Immature natural killer cell (primary cell): Measurements from ENCODE around the gene E4F1. TPM values are rescaled to one million over a fixed set of nuclear protein-coding genes. Genes with fewer than 3 reads are reported as not detected.
"Not testable (repeated sequence)": the region's sequence is repeated elsewhere in the genome, so short reads cannot be mapped to it uniquely, and the experiment has no call there.

ENCODE experiments used
- DNase-seq, 3 donors: peaks; one replicate each; pipeline ENCODE4 v3.0.0; 2022; ENCODE audit warnings: mixed read lengths in 1 of 3
- H3K27ac Mint-ChIP-seq, 6 donors: one replicate each; pipeline ENCODE4 v1.8.0; 2020; ENCODE audit warnings: mixed read lengths in 6 of 6, mild to moderate bottlenecking in 5 of 6, inconsistent platforms in 4 of 6, moderate library complexity in 3 of 6
- H3K27me3 Mint-ChIP-seq, 3 donors: one replicate each; pipeline ENCODE4 v1.8.0; 2020 to 2021; ENCODE audit warnings: low read depth in 3 of 3, mild to moderate bottlenecking in 3 of 3, mixed read lengths in 3 of 3, moderate library complexity in 3 of 3, inconsistent platforms in 1 of 3
- H3K36me3 Mint-ChIP-seq, 3 donors: one replicate each; pipeline ENCODE4 v1.8.0; 2020; ENCODE audit warnings: mixed read lengths in 3 of 3, inconsistent platforms in 2 of 3, mild to moderate bottlenecking in 2 of 3
- H3K4me1 Mint-ChIP-seq, 2 donors: one replicate each; pipeline ENCODE4 v1.8.0; 2020; ENCODE audit warnings: inconsistent platforms in 2 of 2, mild to moderate bottlenecking in 2 of 2, mixed read lengths in 2 of 2, moderate library complexity in 1 of 2
- H3K4me3 Mint-ChIP-seq, 5 donors: one replicate each; pipeline ENCODE4 v1.8.0; 2020; ENCODE audit warnings: mild to moderate bottlenecking in 5 of 5, mixed read lengths in 5 of 5, inconsistent platforms in 3 of 5, moderate library complexity in 3 of 5
- H3K9me3 Mint-ChIP-seq, 6 donors: one replicate each; pipeline ENCODE4 v1.8.0; 2020; ENCODE audit warnings: mild to moderate bottlenecking in 6 of 6, mixed read lengths in 6 of 6, inconsistent platforms in 4 of 6, moderate library complexity in 3 of 6
- polyA plus RNA-seq, 3 donors: library from polyadenylated mRNA; unstranded; fragments of 300-500 nt; fragmentation: Illumina TruSeq; gene quantifications; one replicate each; pipeline ENCODE4 v1.2.3, GENCODE V29; 2021

The E4F1 gene
- polyA plus RNA-seq, 3 donors from 2014 or later: 8.4 to 18.6 (median 10.3) TPM

- Mint-ChIP-seq H3K36me3 (peaks cover 6 to 37% (median 24%) of the 10 kb centered on the region in 3 donors), H3K9me3 (no peaks in the 10 kb centered on the region), H3K27ac (peak overlapping the region in 2 of 6 donors; percentile 49 to 71), H3K27me3 (peaks cover 0 to 5% (median 4%) of the 10 kb centered on the region in 3 donors), H3K4me3 (peak overlapping the region in 1 of 5 donors; percentile 46), H3K4me1 (no peaks in the 10 kb centered on the region)
- DNase-seq: no peak
Measured at GRCh38 chr16:2256531-2257140, 33.2 kb downstream of the E4F1 start.

DNA sequence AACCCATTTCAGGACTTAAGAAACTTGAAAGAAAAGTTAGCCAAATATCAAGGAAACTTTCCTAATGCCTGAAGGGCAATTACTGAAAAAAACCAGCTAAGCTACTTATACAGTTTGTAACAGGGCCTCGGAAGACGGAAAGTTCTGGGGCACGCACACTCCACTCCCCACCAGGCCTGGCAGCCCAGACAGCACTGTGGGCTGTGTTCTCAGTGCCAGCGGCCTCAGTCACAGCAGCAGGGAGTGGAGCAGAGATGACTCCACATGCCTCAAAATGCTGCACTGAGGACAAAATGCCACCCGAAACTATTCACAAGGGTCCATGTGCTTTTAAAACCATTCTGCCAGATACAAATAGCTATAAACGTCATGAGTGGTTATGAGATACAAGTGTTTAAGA, 34.3 kb downstream of the E4F1 start:
- peaks cover 6 to 47% (median 24%) of the 10 kb centered on the region in 3 donors for H3K36me3 Mint-ChIP-seq
- DNase-seq: no peak

GRCh38 chr16:2258530-2258929, 35.1 kb downstream of the E4F1 start:
- peak overlapping the region in 2 of 6 donors; percentile 27 to 45 for H3K27ac Mint-ChIP-seq
- not testable (repeated sequence) for H3K27me3 Mint-ChIP-seq, H3K4me1 Mint-ChIP-seq, DNase-seq, H3K9me3 Mint-ChIP-seq, H3K4me3 Mint-ChIP-seq
- peaks cover 6 to 42% (median 19%) of the 10 kb centered on the region in 3 donors for H3K36me3 Mint-ChIP-seq

More for the DNA sequence above, 34.3 kb downstream of the E4F1 start:
- Mint-ChIP-seq H3K4me3 (no peak overlapping the region), H3K9me3 (no peaks in the 10 kb centered on the region), H3K27ac (no peak overlapping the region), H3K4me1 (no peaks in the 10 kb centered on the region), H3K27me3 (peaks cover 0 to 7% (median 5%) of the 10 kb centered on the region in 3 donors)

DNA sequence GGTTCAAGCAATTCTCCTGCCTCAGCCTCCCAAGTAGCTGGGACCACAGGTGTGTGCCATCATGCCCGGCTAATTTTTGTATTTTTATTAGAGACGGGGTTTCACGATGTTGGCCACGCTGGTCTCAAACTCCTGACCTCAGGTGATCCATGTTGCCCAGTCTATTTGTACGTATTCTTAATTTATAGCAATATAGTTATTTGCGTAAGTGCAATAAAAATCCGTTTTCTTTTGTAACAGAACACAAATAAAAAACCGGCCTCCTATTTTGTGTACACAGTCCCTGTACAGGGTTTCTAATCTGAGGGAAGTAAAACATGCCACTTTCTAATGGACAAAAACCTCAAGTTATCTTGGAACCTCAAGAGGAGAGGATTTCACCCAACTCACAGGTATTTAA, 36.9 kb downstream of the E4F1 start:
- H3K9me3 Mint-ChIP-seq: no peaks in the 10 kb centered on the region
- peaks cover 0 to 7% (median 3%) of the 10 kb centered on the region in 3 donors for H3K27me3 Mint-ChIP-seq
- H3K36me3 Mint-ChIP-seq: peaks cover 6 to 40% (median 21%) of the 10 kb centered on the region in 3 donors
- H3K4me1 Mint-ChIP-seq: peaks cover 8 to 14% of the 10 kb centered on the region in 2 donors
- no peak for DNase-seq
- H3K4me3 Mint-ChIP-seq: no peak overlapping the region
- no peak overlapping the region for H3K27ac Mint-ChIP-seq

GRCh38 chr16:2263026-2263425, 39.6 kb downstream of the E4F1 start:
- H3K4me3 Mint-ChIP-seq, DNase-seq, H3K27me3 Mint-ChIP-seq, H3K9me3 Mint-ChIP-seq: not testable (repeated sequence)
- H3K36me3 Mint-ChIP-seq: peaks cover 0 to 22% (median 11%) of the 10 kb centered on the region in 3 donors
- H3K4me1 Mint-ChIP-seq: peaks cover 28 to 35% of the 10 kb centered on the region in 2 donors
- H3K27ac Mint-ChIP-seq: peak overlapping the region in 1 of 6 donors; percentile 29

DNA sequence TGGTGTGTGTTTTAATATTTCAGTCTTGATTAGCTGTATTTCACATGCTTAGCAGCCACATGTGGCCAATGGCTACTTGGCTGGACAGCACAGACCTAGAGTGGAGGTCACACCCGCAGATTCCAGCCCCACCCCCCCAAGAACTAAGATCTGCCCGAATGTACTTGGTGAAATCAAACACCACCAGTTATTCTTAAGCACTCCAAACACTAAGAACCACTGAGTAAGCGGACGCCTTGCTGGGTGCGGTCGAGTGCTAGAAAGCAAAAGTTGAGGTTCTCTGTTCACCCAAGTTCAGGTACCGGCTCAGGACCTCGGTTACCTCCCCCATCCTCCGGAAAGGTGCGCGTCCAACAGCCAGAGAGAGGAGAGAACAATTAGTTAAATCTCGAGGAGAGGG, 43.5 kb downstream of the E4F1 start:
- peak in 1 of 3 donors; percentile 17 for DNase-seq
- peaks cover 42 to 45% of the 10 kb centered on the region in 2 donors for H3K4me1 Mint-ChIP-seq
- H3K4me3 Mint-ChIP-seq: peak overlapping the region; percentile 94 to 98 (median 96)
- peaks cover 0 to 10% (median 3%) of the 10 kb centered on the region in 3 donors for H3K36me3 Mint-ChIP-seq
- peaks cover 5 to 20% (median 8%) of the 10 kb centered on the region in 3 donors for H3K27me3 Mint-ChIP-seq
- H3K9me3 Mint-ChIP-seq: not testable (repeated sequence)
- peak overlapping the region; percentile 87 to 98 (median 94) for H3K27ac Mint-ChIP-seq

- not testable (repeated sequence) for H3K36me3 Mint-ChIP-seq, DNase-seq, H3K9me3 Mint-ChIP-seq
- H3K27me3 Mint-ChIP-seq: peaks cover 5 to 20% (median 5%) of the 10 kb centered on the region in 3 donors
- peaks cover 42 to 45% of the 10 kb centered on the region in 2 donors for H3K4me1 Mint-ChIP-seq
- H3K27ac Mint-ChIP-seq: peak overlapping the region; percentile 95 to 98 (median 98)
- peak overlapping the region; percentile 94 to 98 (median 96) for H3K4me3 Mint-ChIP-seq
Measured at GRCh38 chr16:2267505-2267912, 44.1 kb downstream of the E4F1 start.

- Mint-ChIP-seq H3K4me1 (peaks cover 42 to 45% of the 10 kb centered on the region in 2 donors), H3K36me3 (peaks cover 0 to 3% (median 0%) of the 10 kb centered on the region in 3 donors), H3K4me3 (peak within 1 kb of the TSS; percentile 94 to 98 (median 96)), H3K27ac (peak within 1 kb of the TSS; percentile 95 to 98 (median 98)), H3K9me3 (no peaks in the 10 kb centered on the region), H3K27me3 (peaks cover 5 to 20% (median 5%) of the 10 kb centered on the region in 3 donors)
- peak; percentile 97 to 98 (median 98) for DNase-seq
Measured at GRCh38 chr16:2267913-2268666, 44.7 kb downstream of the E4F1 start, which contains the start of gene RNPS1. TSS of gene RNPS1 (minus strand) at chr16:2268126. CDS start at chr16:2264643, 3,483 bp downstream.

DNA sequence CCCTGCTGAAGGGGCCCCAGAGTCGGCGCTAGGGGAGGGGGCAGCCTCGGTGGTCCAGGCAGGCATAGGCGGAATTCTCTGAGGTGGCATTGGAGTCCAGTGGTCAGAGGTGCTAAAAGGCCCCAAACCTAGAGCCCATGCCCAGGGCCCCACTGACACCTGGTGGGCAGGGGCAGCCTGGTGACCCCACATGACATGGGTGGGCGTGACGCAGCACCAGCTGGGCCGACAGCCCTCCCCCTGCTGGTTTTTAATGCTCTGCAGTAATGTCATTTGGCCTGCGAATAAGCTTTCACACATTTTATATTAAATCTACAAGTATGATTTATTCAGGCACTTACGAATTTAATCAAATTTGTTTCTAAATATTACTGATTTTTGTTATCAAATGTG, 46.7 kb downstream of the E4F1 start:
- Mint-ChIP-seq H3K4me1 (peaks cover 32 to 36% of the 10 kb centered on the region in 2 donors), H3K4me3 (peak overlapping the region in 4 of 5 donors; percentile 94 to 98 (median 96)), H3K27me3 (peaks cover 5 to 18% (median 5%) of the 10 kb centered on the region in 3 donors), H3K9me3 (no peaks in the 10 kb centered on the region), H3K36me3 (no peaks in the 10 kb centered on the region), H3K27ac (peak overlapping the region in 3 of 6 donors; percentile 20 to 97 (median 82))
- DNase-seq: no peak

DNA sequence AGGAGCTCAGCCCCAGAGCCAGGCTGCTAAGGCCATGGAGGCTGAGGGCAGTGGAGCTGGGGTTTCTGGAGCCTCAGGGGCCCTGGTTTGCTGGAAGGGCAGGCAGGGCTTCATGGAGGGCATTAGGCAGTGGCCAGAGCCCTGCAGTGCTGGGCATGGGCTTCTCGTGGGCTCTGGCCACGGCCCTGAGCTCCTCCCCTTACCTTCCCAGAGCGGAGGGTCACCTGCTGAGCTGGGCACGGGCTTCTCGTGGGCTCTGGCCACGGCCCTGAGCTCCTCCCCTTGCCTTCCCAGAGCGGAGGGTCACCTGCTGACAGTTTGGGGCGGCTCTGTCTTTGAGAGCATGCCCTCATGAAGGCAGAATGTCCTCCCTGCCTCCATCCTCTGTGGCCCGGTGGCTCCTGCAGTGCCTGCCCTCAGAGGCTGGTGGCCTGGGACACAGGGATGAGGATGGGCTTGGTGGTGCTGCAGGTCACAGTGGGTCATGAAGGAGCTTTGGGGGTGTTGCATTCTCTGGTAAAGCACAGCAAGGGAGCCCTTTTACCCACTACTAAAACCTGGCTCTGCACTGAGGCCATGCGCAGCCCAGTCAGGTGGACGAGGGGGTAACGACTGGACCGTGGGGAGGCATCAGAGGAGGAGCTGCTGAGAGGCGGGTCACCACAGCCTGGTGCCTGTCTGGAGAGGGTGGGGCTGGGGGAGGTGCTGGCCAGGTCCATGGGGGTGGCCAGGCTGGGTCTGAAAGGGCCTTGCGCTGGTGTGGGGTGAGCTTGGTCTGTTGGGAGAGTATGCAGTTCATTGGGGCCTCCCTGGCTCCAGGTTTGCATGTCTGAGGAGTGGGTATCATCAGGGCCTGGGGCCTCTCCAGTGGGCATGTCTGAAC, 47.4 kb downstream of the E4F1 start:
- Mint-ChIP-seq H3K27me3 (peaks cover 5 to 18% (median 5%) of the 10 kb centered on the region in 3 donors), H3K4me1 (peaks cover 24 to 31% of the 10 kb centered on the region in 2 donors), H3K36me3 (no peaks in the 10 kb centered on the region), H3K4me3 (peak overlapping the region in 2 of 5 donors; percentile 2 to 33), H3K27ac (no peak overlapping the region), H3K9me3 (no peaks in the 10 kb centered on the region)
- DNase-seq: no peak

- Mint-ChIP-seq H3K4me1 (peaks cover 13 to 20% of the 10 kb centered on the region in 2 donors), H3K9me3 (no peaks in the 10 kb centered on the region), H3K36me3 (no peaks in the 10 kb centered on the region), H3K27me3 (peaks cover 5 to 18% (median 5%) of the 10 kb centered on the region in 3 donors), H3K27ac (no peak overlapping the region), H3K4me3 (no peak overlapping the region)
- DNase-seq: no peak
Measured at GRCh38 chr16:2271848-2272461, 48.6 kb downstream of the E4F1 start.

- no peak overlapping the region for H3K27ac Mint-ChIP-seq
- no peak overlapping the region for H3K4me3 Mint-ChIP-seq
- no peak for DNase-seq
- H3K27me3 Mint-ChIP-seq: peaks cover 0 to 11% (median 0%) of the 10 kb centered on the region in 3 donors
- peaks cover 10 to 12% of the 10 kb centered on the region in 2 donors for H3K4me1 Mint-ChIP-seq
- no peaks in the 10 kb centered on the region for H3K36me3 Mint-ChIP-seq
- H3K9me3 Mint-ChIP-seq: no peaks in the 10 kb centered on the region
Measured at GRCh38 chr16:2273484-2273883, 50.1 kb downstream of the E4F1 start.

GRCh38 chr16:2273931-2274330, 50.5 kb downstream of the E4F1 start:
- H3K9me3 Mint-ChIP-seq: no peaks in the 10 kb centered on the region
- no peak overlapping the region for H3K4me3 Mint-ChIP-seq
- no peaks in the 10 kb centered on the region for H3K36me3 Mint-ChIP-seq
- peaks cover 9 to 10% of the 10 kb centered on the region in 2 donors for H3K4me1 Mint-ChIP-seq
- no peak overlapping the region for H3K27ac Mint-ChIP-seq
- peaks cover 0 to 7% (median 0%) of the 10 kb centered on the region in 3 donors for H3K27me3 Mint-ChIP-seq
- DNase-seq: no peak
